Vagina (tissue), 2 donors: ENCODE data around the gene GPR22. TPM values are rescaled to one million over a fixed set of nuclear protein-coding genes. Genes with fewer than 3 reads are reported as not detected.

Source experiments
- DNase-seq, 2 donors: peaks; one replicate each; pipeline ENCODE4 v3.0.0-alpha.2; 2017; ENCODE audit errors: extremely low spot score in 2 of 2
- H3K27ac ChIP-seq: fragments of 200-600 bp; sonication (generic); one replicate; pipeline ENCODE4 v1.5.1; 2019
- H3K27me3 ChIP-seq: fragments of 200-600 bp; sonication (generic); one replicate; pipeline ENCODE4 v1.5.1; 2019
- H3K36me3 ChIP-seq, 2 donors: fragments of 200-600 bp; sonication (generic); one replicate each; pipeline ENCODE4 v1.5.1; 2017 to 2019
- H3K4me1 ChIP-seq: fragments of 200-600 bp; sonication (generic); one replicate; pipeline ENCODE4 v1.5.1; 2019
- H3K4me3 ChIP-seq, 2 donors: fragments of 200-600 bp; sonication (generic); 1 replicate in 1 of 2; 2 replicates in 1 of 2; pipeline ENCODE4 v1.5.1; 2016 to 2019
- H3K9me3 ChIP-seq: fragments of 200-600 bp; sonication (generic); one replicate; pipeline ENCODE4 v1.5.1; 2019
- POLR2A ChIP-seq, 2 donors: fragments of 450-650 bp; IDR thresholded peaks; one replicate each; pipeline ENCODE4 v1.6.1; 2017; ENCODE audit warnings: antibody characterized with exemption in 2 of 2, mild to moderate bottlenecking in 2 of 2, moderate library complexity in 2 of 2
- POLR2AphosphoS5 ChIP-seq, 2 donors: sonication (generic); formaldehyde crosslinking; IDR thresholded peaks; one replicate each; pipeline ENCODE4 v1.9.0; 2017; ENCODE audit warnings: antibody characterized with exemption in 2 of 2, mild to moderate bottlenecking in 2 of 2, low read depth in 1 of 2; ENCODE audit not compliant: insufficient read depth in 1 of 2
- intact Hi-C: fragments of 100-400 bp; cut with DNase I; formaldehyde crosslinking; loops from one replicate; pipeline ENCODE4 v1.15.1; 2023
- total RNA-seq: library from RNA; depleted of rRNA; stranded (reverse); fragments of >200 nt; gene quantifications from one replicate; pipeline ENCODE4 v1.2.3, GENCODE V29; 2016
- TF ChIP-seq, protein P1 (sequence below), 3 experiments: fragments of 450-650 bp in 2 of 3; fragments of 200-600 bp in 1 of 3; sonication (generic) in 1 of 3; IDR thresholded peaks; one replicate each; pipeline ENCODE4 v1.5.1; 2017 to 2019; ENCODE audit warnings: antibody characterized with exemption in 3 of 3, mild to moderate bottlenecking in 2 of 3, moderate library complexity in 2 of 3

GPR22 gene
- total RNA-seq, 1 donor from 2014 or later, result 0.98 TPM

DNA sequence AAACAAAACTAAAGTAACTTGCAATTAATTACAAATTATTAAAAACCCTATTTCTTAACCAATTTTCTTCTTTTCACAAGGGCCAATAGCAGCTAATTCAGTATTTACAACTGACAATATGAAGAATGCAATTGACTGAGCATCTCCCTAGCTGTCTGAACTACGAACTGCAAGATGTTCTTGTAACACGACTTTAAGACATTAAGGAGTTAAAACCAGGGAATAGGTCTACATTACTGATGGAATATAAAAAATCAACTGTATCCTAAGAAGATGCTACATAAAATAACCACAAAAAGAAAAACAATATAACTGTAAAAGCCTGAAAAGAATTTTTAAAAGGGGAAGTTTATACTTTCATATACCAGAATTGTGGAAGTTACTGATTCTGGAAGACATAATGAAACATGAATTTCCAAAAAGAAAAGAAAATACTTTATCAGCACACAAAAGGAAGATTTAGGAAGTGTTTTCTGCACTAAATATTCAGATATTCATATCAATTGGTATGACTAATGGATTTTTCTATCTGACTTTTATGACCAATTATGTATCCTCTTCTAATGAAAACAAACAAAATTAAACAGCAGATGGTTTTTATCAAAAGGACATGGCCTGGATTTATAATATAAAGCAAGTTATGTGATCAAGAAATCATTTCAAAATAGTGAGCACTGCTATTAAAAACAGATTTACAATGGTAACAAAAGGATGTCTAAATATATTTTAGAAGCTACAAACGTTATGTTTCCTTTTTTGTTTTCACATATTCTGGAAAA, 1.6 kb downstream of the GPR22 start:
- intact Hi-C loops, result no loop called here
- TF ChIP-seq, protein P1, sequence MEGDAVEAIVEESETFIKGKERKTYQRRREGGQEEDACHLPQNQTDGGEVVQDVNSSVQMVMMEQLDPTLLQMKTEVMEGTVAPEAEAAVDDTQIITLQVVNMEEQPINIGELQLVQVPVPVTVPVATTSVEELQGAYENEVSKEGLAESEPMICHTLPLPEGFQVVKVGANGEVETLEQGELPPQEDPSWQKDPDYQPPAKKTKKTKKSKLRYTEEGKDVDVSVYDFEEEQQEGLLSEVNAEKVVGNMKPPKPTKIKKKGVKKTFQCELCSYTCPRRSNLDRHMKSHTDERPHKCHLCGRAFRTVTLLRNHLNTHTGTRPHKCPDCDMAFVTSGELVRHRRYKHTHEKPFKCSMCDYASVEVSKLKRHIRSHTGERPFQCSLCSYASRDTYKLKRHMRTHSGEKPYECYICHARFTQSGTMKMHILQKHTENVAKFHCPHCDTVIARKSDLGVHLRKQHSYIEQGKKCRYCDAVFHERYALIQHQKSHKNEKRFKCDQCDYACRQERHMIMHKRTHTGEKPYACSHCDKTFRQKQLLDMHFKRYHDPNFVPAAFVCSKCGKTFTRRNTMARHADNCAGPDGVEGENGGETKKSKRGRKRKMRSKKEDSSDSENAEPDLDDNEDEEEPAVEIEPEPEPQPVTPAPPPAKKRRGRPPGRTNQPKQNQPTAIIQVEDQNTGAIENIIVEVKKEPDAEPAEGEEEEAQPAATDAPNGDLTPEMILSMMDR (IDR thresholded peaks at IDR 0.05), result no peak
- no peaks in the 10 kb centered on the region for H3K9me3 ChIP-seq
- peak overlapping the region; percentile 43 for H3K27ac ChIP-seq
- H3K27me3 ChIP-seq, result no peaks in the 10 kb centered on the region
- no peak for DNase-seq
- no peaks in the 10 kb centered on the region for H3K36me3 ChIP-seq
- H3K4me3 ChIP-seq, result peak overlapping the region in 1 of 2 donors; percentile 23
- H3K4me1 ChIP-seq, result peaks cover 4% of the 10 kb centered on the region

DNA sequence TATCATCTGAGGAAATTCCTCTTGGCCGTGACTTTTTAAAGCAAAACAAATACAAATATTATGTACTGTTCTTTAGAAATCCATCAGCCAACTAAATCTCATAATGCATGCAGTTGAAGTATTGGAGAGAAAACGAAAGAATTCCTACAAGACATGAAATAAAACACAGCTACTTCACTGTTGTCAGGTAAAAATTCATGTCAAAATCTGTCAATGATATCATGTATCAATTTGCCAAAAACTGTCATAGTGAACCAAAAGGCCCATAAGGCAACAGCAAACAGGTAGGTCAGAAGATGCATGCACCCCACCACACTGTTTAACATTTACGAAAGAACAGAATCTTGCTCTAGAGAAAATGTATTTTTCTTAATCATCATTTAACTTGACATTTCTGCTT, 2.3 kb downstream of the GPR22 start:
- no peaks in the 10 kb centered on the region for H3K36me3 ChIP-seq
- H3K27me3 ChIP-seq, result no peaks in the 10 kb centered on the region
- H3K9me3 ChIP-seq, result no peaks in the 10 kb centered on the region
- H3K27ac ChIP-seq, result peak overlapping the region; percentile 43
- H3K4me3 ChIP-seq, result peak overlapping the region in 1 of 2 donors; percentile 23
- no peak for DNase-seq
- H3K4me1 ChIP-seq, result peaks cover 4% of the 10 kb centered on the region
- TF ChIP-seq POLR2A (IDR thresholded peaks at IDR 0.05) (no peak), POLR2AphosphoS5 (IDR thresholded peaks at IDR 0.05; ENCODE audit: insufficient read depth in 1 of 2, low read depth in 1 of 2) (no peak)
- TF ChIP-seq, protein P1 (IDR thresholded peaks at IDR 0.05), result no peak
- intact Hi-C loops, result no loop called here

DNA sequence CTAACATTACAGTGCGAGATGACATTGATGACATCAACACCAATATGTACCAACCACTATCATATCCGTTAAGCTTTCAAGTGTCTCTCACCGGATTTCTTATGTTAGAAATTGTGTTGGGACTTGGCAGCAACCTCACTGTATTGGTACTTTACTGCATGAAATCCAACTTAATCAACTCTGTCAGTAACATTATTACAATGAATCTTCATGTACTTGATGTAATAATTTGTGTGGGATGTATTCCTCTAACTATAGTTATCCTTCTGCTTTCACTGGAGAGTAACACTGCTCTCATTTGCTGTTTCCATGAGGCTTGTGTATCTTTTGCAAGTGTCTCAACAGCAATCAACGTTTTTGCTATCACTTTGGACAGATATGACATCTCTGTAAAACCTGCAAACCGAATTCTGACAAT, 4.3 kb downstream of the GPR22 start:
- Histone ChIP-seq H3K4me3 (no peak overlapping the region), H3K9me3 (no peaks in the 10 kb centered on the region), H3K27ac (peak overlapping the region; percentile 34), H3K4me1 (peaks cover 11% of the 10 kb centered on the region), H3K36me3 (no peaks in the 10 kb centered on the region), H3K27me3 (no peaks in the 10 kb centered on the region)
- DNase-seq, result no peak
- intact Hi-C loops, result no loop called here
- TF ChIP-seq POLR2A (IDR thresholded peaks at IDR 0.05), result no peak
- TF ChIP-seq, protein P1 (IDR thresholded peaks at IDR 0.05), result no peak
- TF ChIP-seq POLR2AphosphoS5 (IDR thresholded peaks at IDR 0.05; ENCODE audit: insufficient read depth in 1 of 2, low read depth in 1 of 2), result no peak

DNA sequence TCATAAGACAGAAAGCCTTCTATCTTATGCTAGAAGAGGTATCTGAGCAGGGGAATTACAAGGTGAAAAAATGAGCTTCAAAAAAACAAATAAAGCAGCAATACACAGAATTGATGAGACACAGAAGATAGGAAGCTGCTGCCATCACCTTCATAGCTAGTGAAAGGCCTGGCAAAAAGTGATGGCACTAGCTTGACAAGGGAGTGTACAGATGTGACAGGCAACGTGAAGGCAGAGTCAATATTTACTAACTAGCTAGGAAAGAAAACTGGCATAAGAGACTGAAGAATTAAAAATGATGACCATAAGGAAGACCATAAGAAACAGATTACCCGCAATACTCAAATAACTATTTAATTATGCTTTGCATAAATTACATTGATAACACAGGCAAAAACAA, 9.4 kb downstream of the GPR22 start:
- Histone ChIP-seq H3K4me3 (no peak overlapping the region), H3K9me3 (no peaks in the 10 kb centered on the region), H3K27me3 (no peaks in the 10 kb centered on the region), H3K36me3 (no peaks in the 10 kb centered on the region), H3K27ac (peak overlapping the region; percentile 2), H3K4me1 (peaks cover 7% of the 10 kb centered on the region)
- no peak for TF ChIP-seq POLR2AphosphoS5 (IDR thresholded peaks at IDR 0.05; ENCODE audit: insufficient read depth in 1 of 2, low read depth in 1 of 2)
- TF ChIP-seq POLR2A (IDR thresholded peaks at IDR 0.05), result no peak
- TF ChIP-seq, protein P1 (IDR thresholded peaks at IDR 0.05), result no peak
- intact Hi-C loops, result no loop called here
- no peak for DNase-seq

GRCh38 chr7:107480932-107481331, 11.1 kb downstream of the GPR22 start:
- no peaks in the 10 kb centered on the region for H3K9me3 ChIP-seq
- H3K27ac ChIP-seq, result no peak overlapping the region
- no peak for TF ChIP-seq POLR2AphosphoS5 (IDR thresholded peaks at IDR 0.05; ENCODE audit: insufficient read depth in 1 of 2, low read depth in 1 of 2)
- TF ChIP-seq, protein P1 (IDR thresholded peaks at IDR 0.05), result no peak
- no peak for TF ChIP-seq POLR2A (IDR thresholded peaks at IDR 0.05)
- H3K36me3 ChIP-seq, result no peaks in the 10 kb centered on the region
- intact Hi-C loops, result no loop called here
- no peaks in the 10 kb centered on the region for H3K27me3 ChIP-seq
- peaks cover 13% of the 10 kb centered on the region for H3K4me1 ChIP-seq
- H3K4me3 ChIP-seq, result no peak overlapping the region
- no peak for DNase-seq
